Neural cell (in vitro differentiated cells): ENCODE measurements around the gene RPL12.

Experiments used
- CTCF ChIP-seq: fragments of 450-650 bp; IDR thresholded peaks from 2 replicates; pipeline ENCODE4 v1.5.1; 2014; ENCODE audit warnings: antibody characterized with exemption, mild to moderate bottlenecking, moderate library complexity; ENCODE audit not compliant: poor library complexity, severe bottlenecking
- EZH2 ChIP-seq: fragments of 200-600, 300-800 bp; shearing (Covaris generic), sonication (generic); IDR thresholded peaks from 2 replicates; pipeline ENCODE4 v1.6.1; 2014; ENCODE audit warnings: antibody characterized with exemption, low read length, borderline replicate concordance, mild to moderate bottlenecking; ENCODE audit not compliant: insufficient read depth, poor library complexity, severe bottlenecking

GRCh38 chr9:127448112-127448805, 2.9 kb downstream of the RPL12 start:
- TF ChIP-seq EZH2 (no peak), CTCF (no peak)
